Retinal pigment epithelial cell (primary cell): Measurements from ENCODE around the gene GRID1.

Source experiments
- DNase-seq: peaks from one replicate; pipeline ENCODE4 v3.0.0-alpha.2; 2010; ENCODE audit warnings: low read depth
- H3K4me3 ChIP-seq: 2 replicates; pipeline ENCODE4 v1.5.1; 2011; ENCODE audit warnings: mild to moderate bottlenecking, low read length, control low read depth, moderate library complexity
- CTCF ChIP-seq: conservative IDR thresholded peaks from 2 replicates; pipeline ENCODE4 v1.5.1; 2011; ENCODE audit warnings: low read depth, low read length, control low read depth, inconsistent platforms

GRID1 gene

GRCh38 chr10:86128360-86128759 lies 238.2 kb downstream of the GRID1 start:
- no peak for DNase-seq
- TF ChIP-seq CTCF = no peak
- no peak overlapping the region for H3K4me3 ChIP-seq

DNA sequence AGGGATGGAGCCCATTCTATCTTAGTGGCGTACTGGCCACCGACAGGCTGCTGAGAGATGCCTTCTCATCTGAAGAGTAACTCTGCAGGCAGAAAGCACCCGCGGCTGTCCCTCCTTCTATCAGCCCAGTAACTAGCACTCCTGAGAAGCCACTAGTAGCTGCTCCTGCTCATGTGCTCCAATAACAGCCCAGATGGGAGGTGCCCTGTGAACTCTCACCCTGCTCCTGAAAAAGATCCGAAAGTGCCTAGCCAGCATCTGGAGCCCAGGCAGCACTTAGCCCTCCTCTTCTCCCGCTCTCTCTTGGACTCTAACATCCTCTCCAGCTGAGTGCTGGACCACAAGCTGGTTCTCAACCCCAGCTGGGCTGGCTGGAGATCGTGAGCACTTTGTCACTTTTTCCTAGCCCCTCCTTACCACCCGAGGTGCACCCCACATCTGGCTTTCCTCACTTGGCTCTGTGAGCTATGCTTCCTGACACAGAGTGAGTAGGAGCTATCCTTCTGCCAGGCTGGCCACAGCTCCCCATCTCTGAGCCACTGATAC lies 239.2 kb downstream of the GRID1 start:
- no peak overlapping the region for H3K4me3 ChIP-seq
- DNase-seq = no peak
- no peak for TF ChIP-seq CTCF

- no peak for DNase-seq
- TF ChIP-seq CTCF = no peak
Measured at GRCh38 chr10:86124734-86125133, 241.9 kb downstream of the GRID1 start.

DNA sequence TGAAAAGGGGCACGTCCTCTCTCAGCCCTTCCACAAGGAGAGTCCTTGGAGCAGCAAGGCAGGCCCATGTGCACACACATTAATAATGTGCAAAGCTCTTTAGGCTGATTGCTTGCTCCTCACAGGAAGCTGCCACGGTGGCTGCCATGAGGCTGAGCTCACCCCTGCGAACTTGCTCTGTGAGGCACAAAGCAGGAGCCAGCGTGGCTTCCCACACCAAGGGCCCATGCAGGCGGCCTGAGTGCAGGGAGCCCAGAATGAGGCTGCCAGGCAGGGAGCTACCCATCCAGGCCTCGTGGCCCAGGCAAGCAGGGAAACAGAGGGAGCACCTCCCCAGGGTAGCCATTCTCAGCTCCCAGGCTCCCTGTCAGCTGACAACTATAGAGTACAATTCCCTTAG lies 242.9 kb downstream of the GRID1 start:
- H3K4me3 ChIP-seq = no peak overlapping the region
- no peak for DNase-seq
- TF ChIP-seq CTCF = no peak

More at GRCh38 chr10:86124734-86125133, 241.9 kb downstream of the GRID1 start:
- no peak overlapping the region for H3K4me3 ChIP-seq

DNA sequence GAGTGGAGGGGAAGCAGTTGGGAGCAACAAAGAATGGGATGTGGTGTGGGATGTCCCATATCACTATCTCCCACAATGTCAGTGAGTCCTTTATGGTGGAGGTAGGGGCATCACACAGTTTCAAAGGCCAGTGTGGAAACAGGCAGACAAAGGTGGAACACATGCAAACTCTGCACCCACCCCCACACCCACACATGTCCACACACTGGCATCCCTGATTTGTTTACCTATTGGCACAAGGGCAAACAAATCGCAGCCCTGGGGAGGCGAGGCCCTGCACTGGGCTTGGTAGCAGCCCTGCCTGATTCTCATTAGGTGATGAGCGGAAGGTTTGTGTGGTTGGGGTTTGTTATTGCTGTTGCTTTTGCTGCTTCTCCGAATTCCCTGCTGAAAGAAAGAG lies 243.3 kb downstream of the GRID1 start:
- no peak for TF ChIP-seq CTCF
- no peak overlapping the region for H3K4me3 ChIP-seq
- no peak for DNase-seq

DNA sequence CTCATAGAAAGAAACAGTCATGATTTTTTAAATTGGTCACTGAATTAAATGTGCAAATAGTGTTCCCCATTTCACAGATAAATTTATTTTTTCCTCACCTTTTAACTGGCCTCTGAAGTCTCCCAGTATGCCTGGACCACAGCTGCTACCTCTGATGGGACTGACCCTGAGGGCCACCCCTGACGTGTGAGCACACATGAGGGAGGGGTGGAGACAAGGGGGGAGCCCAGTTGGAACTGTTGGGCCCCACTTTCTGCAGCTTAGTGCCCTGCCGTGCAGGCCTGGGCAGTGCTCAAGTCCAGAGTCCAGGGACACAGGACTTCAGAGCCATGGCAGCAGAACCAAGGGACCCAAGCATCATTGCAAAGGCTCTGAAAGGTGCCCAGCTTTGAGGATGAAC lies 243.9 kb downstream of the GRID1 start:
- no peak overlapping the region for H3K4me3 ChIP-seq
- DNase-seq = no peak
- TF ChIP-seq CTCF = no peak

DNA sequence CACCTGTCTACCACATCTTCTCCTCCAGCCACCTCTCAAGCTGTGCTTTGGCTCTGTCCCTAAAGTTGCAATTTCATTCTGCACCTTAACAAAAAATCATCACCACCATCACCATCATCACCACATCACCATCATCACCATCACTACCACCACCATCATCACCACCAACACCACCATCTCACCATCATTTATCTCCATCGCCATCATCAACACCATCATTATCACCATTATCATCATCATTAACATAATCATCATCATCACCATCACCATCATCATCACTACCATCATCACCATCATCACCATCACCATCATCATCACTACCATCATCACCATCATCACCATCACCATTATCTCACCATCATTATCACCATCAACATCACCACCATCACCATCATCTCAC lies 245.4 kb downstream of the GRID1 start:
- no peak for TF ChIP-seq CTCF
- no peak for DNase-seq
- H3K4me3 ChIP-seq = no peak overlapping the region
